ENCODE data around the gene CDH4.

DNA sequence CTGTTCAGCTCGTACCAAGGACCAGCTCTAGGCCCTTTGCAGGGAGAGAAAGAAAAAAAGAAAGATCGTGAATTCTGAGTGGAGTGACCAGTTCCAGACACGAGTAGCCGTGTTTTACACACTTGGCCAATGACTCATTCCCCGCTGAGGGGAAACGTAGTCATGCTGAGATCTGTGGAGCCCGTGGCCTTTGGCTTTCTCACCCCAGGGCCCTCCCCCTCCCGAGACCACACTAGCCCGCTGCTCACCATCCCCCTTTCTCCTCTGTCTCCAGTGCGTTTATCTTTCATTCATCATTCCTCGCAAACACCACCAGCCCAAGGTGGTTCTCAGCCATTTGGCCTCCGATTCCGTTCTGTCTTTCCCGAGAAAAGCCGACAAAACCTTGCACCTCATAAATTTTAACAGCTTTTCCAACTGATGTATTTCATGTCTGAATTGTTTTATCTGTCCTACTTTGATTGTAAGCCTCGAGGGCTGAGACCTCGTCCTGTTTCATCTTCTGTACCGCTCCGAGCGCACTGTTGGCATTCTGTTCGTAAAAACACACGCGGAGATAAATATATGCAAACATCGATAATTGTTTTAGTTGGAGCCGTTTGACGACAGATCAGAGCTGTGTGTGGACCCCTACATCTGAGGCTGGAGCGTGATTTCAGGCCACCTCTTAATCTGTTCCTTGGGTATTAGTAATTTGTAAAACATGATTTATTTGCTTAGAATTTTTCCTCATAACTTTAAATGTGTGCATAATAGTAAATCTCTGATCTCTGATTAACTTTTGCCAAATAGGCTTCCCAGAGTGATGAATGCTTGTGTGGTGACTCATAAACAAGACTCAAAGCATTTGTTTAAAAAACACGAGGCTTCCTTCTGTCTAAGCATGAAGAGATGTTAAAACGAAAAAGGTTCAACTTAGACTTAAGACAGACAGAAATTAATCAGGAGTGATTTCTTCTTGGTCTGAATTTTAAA, 336.6 kb downstream of the CDH4 start:
- TF ChIP-seq, protein P1, sequence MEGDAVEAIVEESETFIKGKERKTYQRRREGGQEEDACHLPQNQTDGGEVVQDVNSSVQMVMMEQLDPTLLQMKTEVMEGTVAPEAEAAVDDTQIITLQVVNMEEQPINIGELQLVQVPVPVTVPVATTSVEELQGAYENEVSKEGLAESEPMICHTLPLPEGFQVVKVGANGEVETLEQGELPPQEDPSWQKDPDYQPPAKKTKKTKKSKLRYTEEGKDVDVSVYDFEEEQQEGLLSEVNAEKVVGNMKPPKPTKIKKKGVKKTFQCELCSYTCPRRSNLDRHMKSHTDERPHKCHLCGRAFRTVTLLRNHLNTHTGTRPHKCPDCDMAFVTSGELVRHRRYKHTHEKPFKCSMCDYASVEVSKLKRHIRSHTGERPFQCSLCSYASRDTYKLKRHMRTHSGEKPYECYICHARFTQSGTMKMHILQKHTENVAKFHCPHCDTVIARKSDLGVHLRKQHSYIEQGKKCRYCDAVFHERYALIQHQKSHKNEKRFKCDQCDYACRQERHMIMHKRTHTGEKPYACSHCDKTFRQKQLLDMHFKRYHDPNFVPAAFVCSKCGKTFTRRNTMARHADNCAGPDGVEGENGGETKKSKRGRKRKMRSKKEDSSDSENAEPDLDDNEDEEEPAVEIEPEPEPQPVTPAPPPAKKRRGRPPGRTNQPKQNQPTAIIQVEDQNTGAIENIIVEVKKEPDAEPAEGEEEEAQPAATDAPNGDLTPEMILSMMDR (conservative IDR thresholded peaks at IDR 0.05; ENCODE audit: low read depth, low read length): no peak
- TF ChIP-seq POLR2A (IDR thresholded peaks at IDR 0.05; ENCODE audit: low read depth, low read length) (no peak), RAD21 (IDR thresholded peaks at IDR 0.05; ENCODE audit: low read length) (no peak), MAFK (IDR thresholded peaks at IDR 0.05; ENCODE audit: low read depth, low read length) (no peak), CEBPB (IDR thresholded peaks at IDR 0.05; ENCODE audit: low read depth, low read length) (no peak), RFX5 (IDR thresholded peaks at IDR 0.05; ENCODE audit: low read depth, low read length) (no peak), FOS (IDR thresholded peaks at IDR 0.05; ENCODE audit: low read depth, low read length) (peak; percentile 84), BHLHE40 (IDR thresholded peaks at IDR 0.05; ENCODE audit: low read depth, low read length) (peak; percentile 46; the same call in 1 of the 2 replicates), SMC3 (IDR thresholded peaks at IDR 0.05; ENCODE audit: low read depth, low read length) (no peak; the same call in 1 of the 2 replicates), RCOR1 (IDR thresholded peaks at IDR 0.05; ENCODE audit: insufficient replicate concordance, low read length) (no peak), CHD1 (IDR thresholded peaks at IDR 0.05; ENCODE audit: low read depth, low read length) (no peak), NFE2L2 (IDR thresholded peaks at IDR 0.05; ENCODE audit: low read depth, low read length) (peak; percentile 26; the same call in 1 of the 2 replicates), MXI1 (IDR thresholded peaks at IDR 0.05; ENCODE audit: borderline replicate concordance, low read depth, low read length) (no peak)
- TF ChIP-seq, protein P2, sequence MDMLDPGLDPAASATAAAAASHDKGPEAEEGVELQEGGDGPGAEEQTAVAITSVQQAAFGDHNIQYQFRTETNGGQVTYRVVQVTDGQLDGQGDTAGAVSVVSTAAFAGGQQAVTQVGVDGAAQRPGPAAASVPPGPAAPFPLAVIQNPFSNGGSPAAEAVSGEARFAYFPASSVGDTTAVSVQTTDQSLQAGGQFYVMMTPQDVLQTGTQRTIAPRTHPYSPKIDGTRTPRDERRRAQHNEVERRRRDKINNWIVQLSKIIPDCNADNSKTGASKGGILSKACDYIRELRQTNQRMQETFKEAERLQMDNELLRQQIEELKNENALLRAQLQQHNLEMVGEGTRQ (IDR thresholded peaks at IDR 0.05; ENCODE audit: low read depth, low read length): no peak

Measured in IMR-90 (cell line).